Stimulated activated CD4-positive, alpha-beta T cell treated with anti-CD3 and anti-CD28 coated beads, Interleukin-2, amount 100 ng/mL, for 48 hours (primary cell): ENCODE results near the gene PLPP6.

ENCODE experiments used
- DNase-seq, 2 donors: peaks; one replicate each; pipeline ENCODE4 v3.0.0-alpha.2; 2020

Gene PLPP6

GRCh38 chr9:4700932-4701331, 38.8 kb downstream of the PLPP6 start:
- no peak for DNase-seq

- DNase-seq: no peak
These were observed 39.4 kb downstream of the PLPP6 start for GRCh38 chr9:4701526-4701925.

GRCh38 chr9:4704129-4704528, 42.0 kb downstream of the PLPP6 start:
- no peak for DNase-seq

- no peak for DNase-seq
These were observed 43.9 kb downstream of the PLPP6 start for GRCh38 chr9:4706021-4706420.

DNA sequence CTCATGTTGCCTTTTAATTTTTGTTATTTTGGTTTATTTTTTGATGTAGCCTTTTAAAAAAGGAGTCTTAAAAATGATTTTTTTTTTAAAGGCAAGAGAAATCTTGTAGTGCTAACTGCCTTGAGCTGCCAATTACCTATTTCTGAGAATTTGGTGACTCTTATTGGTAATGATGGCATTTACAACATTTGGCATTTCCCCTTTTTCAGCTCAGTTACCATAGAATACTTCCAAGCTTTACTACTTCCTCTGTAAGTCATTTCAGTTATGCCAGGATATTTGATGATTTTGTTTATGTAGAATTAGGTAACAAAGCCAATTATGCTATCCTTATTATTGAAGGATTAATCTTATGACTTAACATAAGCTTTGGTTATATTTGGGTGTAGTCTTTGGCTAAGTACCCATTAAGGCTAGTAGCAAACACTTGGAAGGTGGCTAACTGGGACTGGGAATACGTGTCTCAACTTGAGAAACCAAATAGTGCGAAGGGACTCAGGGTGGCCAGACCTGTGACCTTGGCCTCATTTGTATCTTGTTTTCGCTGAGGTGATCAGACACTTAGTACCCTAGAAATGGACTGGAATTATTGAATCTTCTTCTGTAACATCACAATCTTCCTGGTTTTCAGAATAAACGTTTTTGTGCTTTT, 45.0 kb downstream of the PLPP6 start:
- no peak for DNase-seq

GRCh38 chr9:4709380-4709779, 47.3 kb downstream of the PLPP6 start:
- DNase-seq: no peak

DNA sequence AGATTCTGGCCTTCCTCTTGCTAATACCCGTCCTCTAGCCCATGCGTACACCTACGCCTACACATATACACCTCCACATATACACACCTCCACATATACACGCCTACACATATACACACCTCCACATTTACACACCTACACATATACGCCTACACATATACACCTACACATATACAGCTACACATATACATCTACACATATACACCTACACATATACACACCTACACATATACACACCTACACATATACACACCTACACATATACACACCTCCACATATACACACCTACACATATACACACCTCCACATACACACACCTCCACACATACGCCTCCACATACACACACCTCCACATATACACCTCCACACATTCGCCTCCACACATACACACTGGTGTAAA, 51.8 kb downstream of the PLPP6 start:
- DNase-seq: no peak

DNA sequence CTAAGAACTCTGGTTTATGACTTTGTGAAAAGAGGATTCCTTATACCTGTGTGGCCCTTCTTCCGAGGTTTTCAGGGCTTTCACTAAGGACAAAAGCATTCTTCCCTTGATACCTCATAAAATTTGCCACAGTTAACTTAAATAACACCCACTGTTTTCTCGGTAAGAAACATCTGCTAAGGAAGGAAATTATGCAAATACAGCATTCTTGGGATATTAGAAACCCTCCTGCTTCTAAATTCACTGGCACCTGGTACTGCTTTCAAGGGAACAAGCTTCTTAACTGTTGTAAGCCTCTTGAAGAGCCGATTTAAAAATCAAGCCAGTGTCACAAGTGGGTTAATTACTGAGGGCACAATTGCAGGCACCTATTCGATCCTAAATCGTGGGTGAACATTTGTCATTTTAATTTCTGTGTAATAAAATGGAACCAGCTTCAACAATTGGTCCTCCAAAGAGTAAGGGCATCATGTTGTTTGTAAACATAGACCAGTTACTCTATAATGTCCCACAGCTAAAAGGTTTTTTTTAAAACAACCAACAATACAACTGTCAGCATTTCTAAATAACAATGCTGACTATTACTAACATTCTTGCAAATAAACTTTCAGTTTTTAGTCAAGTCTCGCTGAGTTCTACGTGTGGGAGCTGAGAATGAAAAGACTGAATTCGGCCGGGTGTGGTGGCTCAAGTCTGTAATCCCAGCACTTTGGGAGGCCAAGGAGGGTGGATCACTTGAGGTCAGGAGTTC, 52.3 kb downstream of the PLPP6 start:
- no peak for DNase-seq
